Thymus (tissue), 11 donors: ENCODE results near the gene HDAC4. TPM values are rescaled to one million over a fixed set of nuclear protein-coding genes. Genes with fewer than 3 reads are reported as not detected.
A peak's percentile ranks its signal among the peaks of the same experiment; 100 is the strongest.

Experiments used
- DNase-seq, 9 donors: peaks; one replicate each; pipeline ENCODE4 v3.0.0-alpha.2; 2013; ENCODE audit warnings: low spot score in 9 of 9, low read depth in 6 of 9, missing footprints in 1 of 9
- H3K27ac ChIP-seq, 2 donors: one replicate each; pipeline ENCODE4 v1.5.1; 2013; ENCODE audit warnings: control low read depth in 1 of 2, low read depth in 1 of 2, low read length in 1 of 2, mild to moderate bottlenecking in 1 of 2, moderate library complexity in 1 of 2
- H3K27me3 ChIP-seq, 2 donors: one replicate each; pipeline ENCODE4 v1.5.1; 2013; ENCODE audit warnings: low read length in 1 of 2; ENCODE audit not compliant: control insufficient read depth in 2 of 2, insufficient read depth in 1 of 2
- H3K36me3 ChIP-seq, 2 donors: one replicate each; pipeline ENCODE4 v1.5.1; 2013; ENCODE audit warnings: low read length in 1 of 2, mild to moderate bottlenecking in 1 of 2, moderate library complexity in 1 of 2; ENCODE audit not compliant: control insufficient read depth in 2 of 2, insufficient read depth in 2 of 2
- H3K4me1 ChIP-seq, 2 donors: one replicate each; pipeline ENCODE4 v1.5.1; 2013; ENCODE audit warnings: low read length in 2 of 2; ENCODE audit not compliant: control insufficient read depth in 2 of 2, insufficient read depth in 2 of 2
- H3K4me3 ChIP-seq, 2 donors: one replicate each; pipeline ENCODE4 v1.5.1; 2013; ENCODE audit warnings: low read length in 2 of 2, control low read depth in 1 of 2, mild to moderate bottlenecking in 1 of 2
- H3K9me3 ChIP-seq, 2 donors: one replicate each; pipeline ENCODE4 v1.5.1; 2013; ENCODE audit warnings: low read length in 1 of 2, mild to moderate bottlenecking in 1 of 2; ENCODE audit not compliant: control insufficient read depth in 2 of 2, insufficient read depth in 1 of 2
- WGBS: extraction: QIAGEN DNeasy Blood & Tissue Kit; methylation state at CpG from one replicate; pipeline ENCODE4 v1.1.7; 2013; 5-methylcytosine and 5-hydroxymethylcytosine counted together
- polyA plus RNA-seq: library from polyadenylated mRNA; stranded (reverse); fragments of 200-250 nt; gene quantifications from one replicate; pipeline ENCODE4 v1.2.3, GENCODE V29; 2013
- total RNA-seq: library from RNA; stranded (reverse); fragments of 120-200 nt; gene quantifications from one replicate; pipeline ENCODE4 v1.2.4, GENCODE V29; 2013
- donor health status: healthy.

Gene HDAC4
- total and polyA plus RNA-seq, 2 donors: 7.8 to 17.9 TPM

DNA sequence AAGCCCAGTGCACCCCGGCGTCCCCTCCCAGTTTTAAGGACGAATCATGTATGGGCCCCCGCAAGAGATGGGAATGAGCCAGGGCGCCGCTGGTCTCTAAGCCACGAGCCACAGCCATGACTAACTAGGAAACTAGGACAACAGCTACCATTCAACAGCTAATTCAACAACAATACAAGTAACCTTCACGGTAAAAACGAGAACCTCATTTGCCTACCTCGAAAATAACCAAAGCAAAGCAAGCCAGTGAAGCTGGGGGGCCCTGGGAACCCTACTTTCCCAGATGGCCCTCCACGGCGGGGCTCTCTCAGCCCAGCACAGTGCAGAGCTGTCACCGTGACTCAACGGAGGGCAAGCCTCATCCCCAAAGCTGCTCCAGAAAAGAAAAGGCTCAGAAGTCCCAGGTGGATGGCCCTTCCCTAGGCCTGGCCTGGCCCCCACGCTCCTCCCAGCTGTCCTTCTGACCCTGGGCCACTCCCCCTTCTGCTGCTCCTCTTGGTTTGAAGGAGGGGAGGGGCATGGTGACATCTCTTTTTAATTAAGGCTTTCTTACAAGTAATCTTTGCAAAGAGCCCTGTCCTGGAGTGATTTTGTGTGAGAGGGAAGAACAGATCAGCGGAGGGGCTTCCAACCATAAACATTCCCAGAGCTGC, 126.3 kb downstream of the HDAC4 start:
- Histone ChIP-seq H3K4me1 (peaks cover 38 to 96% of the 10 kb centered on the region in 2 donors), H3K36me3 (peaks cover 5 to 19% of the 10 kb centered on the region in 2 donors), H3K27ac (peak overlapping the region; percentile 73 to 74), H3K27me3 (no peaks in the 10 kb centered on the region), H3K4me3 (no peak overlapping the region), H3K9me3 (no peaks in the 10 kb centered on the region)
- DNase-seq: no peak
- 92% methylated on average over 16 of the region's 16 CpGs for WGBS

GRCh38 chr2:239273280-239274234, 127.3 kb downstream of the HDAC4 start:
- H3K4me1 ChIP-seq: peaks cover 44 to 96% of the 10 kb centered on the region in 2 donors
- H3K36me3 ChIP-seq: peaks cover 5 to 19% of the 10 kb centered on the region in 2 donors
- H3K4me3 ChIP-seq: no peak overlapping the region
- no peak for DNase-seq
- H3K27ac ChIP-seq: no peak overlapping the region
- H3K27me3 ChIP-seq: no peaks in the 10 kb centered on the region
- no peaks in the 10 kb centered on the region for H3K9me3 ChIP-seq
- 90% methylated on average over 23 of the region's 23 CpGs for WGBS

DNA sequence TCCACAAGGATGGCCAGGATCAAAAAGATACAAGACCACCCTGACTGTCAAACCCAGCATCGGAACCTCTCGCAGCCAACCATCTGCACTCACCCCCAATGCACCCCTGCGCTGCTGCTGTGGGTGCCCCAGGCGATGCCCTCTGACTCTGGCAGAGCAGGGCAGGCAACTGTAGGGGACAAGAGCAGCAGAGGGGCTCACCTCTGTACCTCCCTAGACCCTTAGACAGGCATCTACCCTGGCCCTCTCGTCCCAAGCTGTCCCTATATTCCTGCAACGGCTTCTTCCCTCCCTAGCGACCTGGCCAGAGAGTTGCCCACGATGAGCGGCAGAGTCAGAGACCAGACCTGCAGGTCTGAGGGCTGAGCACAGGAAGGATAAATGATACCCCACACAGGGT, 128.2 kb downstream of the HDAC4 start:
- 98% methylated on average over 9 of the region's 9 CpGs for WGBS
- H3K4me3 ChIP-seq: no peak overlapping the region
- H3K27ac ChIP-seq: no peak overlapping the region
- H3K4me1 ChIP-seq: peaks cover 49 to 96% of the 10 kb centered on the region in 2 donors
- no peaks in the 10 kb centered on the region for H3K9me3 ChIP-seq
- peaks cover 5 to 19% of the 10 kb centered on the region in 2 donors for H3K36me3 ChIP-seq
- H3K27me3 ChIP-seq: no peaks in the 10 kb centered on the region
- no peak for DNase-seq

DNA sequence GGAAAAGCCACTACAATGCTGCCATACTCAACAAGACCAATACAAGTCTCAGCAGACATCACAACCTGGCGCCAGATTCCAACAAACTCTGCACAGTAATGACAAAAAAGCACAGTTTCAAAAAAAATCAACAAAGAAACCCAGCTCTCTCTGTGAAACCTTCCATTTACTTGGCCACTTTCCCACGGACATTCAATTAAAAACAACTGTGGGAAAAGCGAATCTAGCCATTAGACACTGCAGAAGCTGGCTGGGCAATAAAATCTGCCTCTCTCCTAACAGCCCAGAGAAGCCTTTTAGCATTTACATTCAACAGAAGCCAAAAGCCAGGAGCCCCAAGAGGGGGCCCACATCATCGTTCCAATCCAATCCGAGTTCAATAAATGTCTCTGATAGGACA, 128.9 kb downstream of the HDAC4 start:
- peak overlapping the region in 1 of 2 donors; percentile 27 for H3K27ac ChIP-seq
- WGBS: 93% methylated on average over 5 of the region's 5 CpGs
- H3K4me1 ChIP-seq: peaks cover 51 to 96% of the 10 kb centered on the region in 2 donors
- no peak overlapping the region for H3K4me3 ChIP-seq
- DNase-seq: no peak
- no peaks in the 10 kb centered on the region for H3K9me3 ChIP-seq
- H3K27me3 ChIP-seq: no peaks in the 10 kb centered on the region
- H3K36me3 ChIP-seq: peaks cover 5 to 15% of the 10 kb centered on the region in 2 donors

DNA sequence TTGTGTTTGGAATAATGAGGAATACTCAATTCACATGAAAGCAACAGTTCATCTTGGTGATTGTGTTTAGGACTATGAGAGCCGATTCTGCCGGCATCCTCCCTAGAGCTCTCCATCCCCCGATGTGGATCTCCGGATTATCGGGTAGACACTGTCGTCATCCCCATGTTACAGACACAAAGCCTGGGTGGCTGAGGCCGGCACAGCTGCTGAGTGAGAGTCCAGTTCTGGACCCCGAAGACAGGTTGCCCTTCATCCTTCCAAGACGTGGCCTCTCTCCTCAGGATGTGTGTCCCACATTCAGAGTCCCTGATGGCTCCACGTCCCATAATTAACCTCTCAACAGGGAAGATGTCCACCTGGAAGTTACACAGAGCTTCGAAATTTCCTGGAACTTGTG, 129.3 kb downstream of the HDAC4 start:
- WGBS: 97% methylated on average over 11 of the region's 11 CpGs

DNA sequence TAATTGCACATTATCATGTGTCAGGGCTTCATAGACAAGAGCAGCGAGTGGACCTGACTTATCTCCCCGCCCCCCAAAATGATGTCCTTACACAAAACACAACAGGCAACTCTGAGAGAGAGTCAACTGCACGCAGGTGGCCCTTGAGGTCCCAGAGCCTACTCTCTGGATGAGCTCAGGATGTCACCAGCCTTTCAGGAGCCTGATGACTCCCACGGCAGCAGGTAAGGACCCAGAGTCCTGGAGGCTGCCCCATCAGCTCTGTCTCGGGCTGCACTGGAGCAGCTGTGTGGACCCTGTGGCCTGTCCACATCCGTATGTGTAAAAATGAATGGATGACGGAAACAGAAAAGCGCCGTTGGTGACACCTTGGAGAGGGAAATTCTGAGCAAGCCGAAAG, 130.9 kb downstream of the HDAC4 start:
- DNase-seq: no peak
- H3K27ac ChIP-seq: no peak overlapping the region
- no peaks in the 10 kb centered on the region for H3K27me3 ChIP-seq
- WGBS: 96% methylated on average over 10 of the region's 10 CpGs
- H3K4me3 ChIP-seq: no peak overlapping the region
- H3K9me3 ChIP-seq: no peaks in the 10 kb centered on the region
- peaks cover 69 to 96% of the 10 kb centered on the region in 2 donors for H3K4me1 ChIP-seq
- H3K36me3 ChIP-seq: peaks cover 5 to 12% of the 10 kb centered on the region in 2 donors

More for the DNA sequence above, 129.3 kb downstream of the HDAC4 start:
- Histone ChIP-seq H3K27ac (no peak overlapping the region), H3K4me1 (peaks cover 54 to 96% of the 10 kb centered on the region in 2 donors), H3K9me3 (no peaks in the 10 kb centered on the region), H3K27me3 (no peaks in the 10 kb centered on the region), H3K36me3 (peaks cover 5 to 15% of the 10 kb centered on the region in 2 donors), H3K4me3 (no peak overlapping the region)
- DNase-seq: no peak

DNA sequence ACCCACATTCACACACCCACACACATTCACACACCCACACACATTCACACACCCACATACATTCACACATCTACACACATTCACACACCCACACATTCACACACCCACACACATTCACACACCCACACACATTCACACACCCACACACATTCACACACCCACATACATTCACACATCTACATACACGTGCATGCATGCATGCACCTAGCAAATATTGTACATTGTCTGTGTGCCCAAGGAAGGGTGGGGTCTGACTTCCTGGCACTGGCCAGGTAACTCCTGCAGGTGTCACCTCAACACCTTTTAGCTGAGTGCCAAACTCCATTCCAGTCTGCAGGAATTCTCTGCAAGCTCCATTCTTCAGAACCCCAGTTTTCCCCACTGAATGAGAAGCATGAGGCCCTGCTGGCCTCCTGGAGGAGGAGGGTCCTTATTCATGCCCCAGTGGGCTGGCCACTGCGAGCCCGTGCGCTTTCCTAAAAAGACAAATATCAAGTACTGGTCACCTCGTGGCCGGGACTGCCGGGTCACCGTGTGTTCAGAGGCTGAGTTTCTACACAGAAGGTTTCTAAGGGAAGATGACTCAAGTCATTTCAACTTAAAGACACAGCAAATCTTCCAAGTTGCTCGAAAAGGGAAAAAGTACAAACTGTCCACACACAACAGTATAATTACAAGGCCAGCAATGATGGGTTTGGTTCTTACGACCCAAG, 131.5 kb downstream of the HDAC4 start:
- Histone ChIP-seq H3K27ac (peak overlapping the region in 1 of 2 donors; percentile 81), H3K9me3 (no peaks in the 10 kb centered on the region), H3K4me3 (no peak overlapping the region), H3K27me3 (no peaks in the 10 kb centered on the region), H3K36me3 (peaks cover 5 to 12% of the 10 kb centered on the region in 2 donors), H3K4me1 (peaks cover 68 to 96% of the 10 kb centered on the region in 2 donors)
- WGBS: 94% methylated on average over 10 of the region's 10 CpGs
- DNase-seq: no peak

DNA sequence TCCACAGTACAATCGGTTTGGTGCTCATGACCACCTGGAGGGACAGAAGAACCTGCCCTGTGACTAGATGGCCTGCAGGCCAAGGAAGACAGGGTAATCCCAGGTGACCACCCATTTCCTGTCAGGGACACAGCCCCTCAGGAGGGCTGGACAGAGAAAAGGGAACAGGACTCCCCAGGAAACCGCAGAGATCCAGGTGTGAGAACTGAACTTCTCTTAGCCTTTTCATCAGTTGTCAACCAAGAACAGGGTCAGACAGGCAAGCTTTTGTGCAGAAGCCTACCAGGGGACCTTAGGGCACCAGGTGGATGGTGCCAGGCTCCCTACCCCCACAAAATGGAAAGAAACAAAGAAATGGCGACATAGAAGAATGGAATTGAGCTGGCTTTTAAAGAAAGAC, 132.3 kb downstream of the HDAC4 start:
- 12% methylated on average over 3 of the region's 3 CpGs for WGBS
- Histone ChIP-seq H3K9me3 (no peaks in the 10 kb centered on the region), H3K27ac (peak overlapping the region in 1 of 2 donors; percentile 81), H3K27me3 (no peaks in the 10 kb centered on the region), H3K4me3 (no peak overlapping the region), H3K4me1 (peaks cover 72 to 96% of the 10 kb centered on the region in 2 donors), H3K36me3 (peaks cover 4 to 12% of the 10 kb centered on the region in 2 donors)
- peak in 3 of 9 donors; percentile 58 to 82 (median 60) for DNase-seq
